K562 (cell line): Measurements from ENCODE around the gene USP20.

Source experiments
- ARNT ChIP-seq, 2 experiments: fragments of 450-650 bp; IDR thresholded peaks; 2 replicates each; pipeline ENCODE4 v1.6.1; 2016; ENCODE audit warnings: mild to moderate bottlenecking in 1 of 2
- BCOR ChIP-seq: fragments of 450-650 bp; IDR thresholded peaks from 2 replicates; pipeline ENCODE4 v1.6.1; 2016
- CHD1 ChIP-seq: fragments of 200-600 bp; sonication (generic); IDR thresholded peaks from one replicate; pipeline ENCODE4 v1.6.1; 2012; ENCODE audit warnings: mild to moderate bottlenecking, moderate library complexity, low read length, inconsistent platforms
- FOXA1 ChIP-seq: fragments of 450-650 bp; IDR thresholded peaks from 2 replicates; pipeline ENCODE4 v1.6.1; 2016; ENCODE audit warnings: mild to moderate bottlenecking, borderline replicate concordance
- IFI16 ChIP-seq: fragments of 250-450 bp; sonication (Bioruptor Pico); IDR thresholded peaks from 2 replicates; pipeline ENCODE4 v2.1.2; 2022; ENCODE audit warnings: mild to moderate bottlenecking, inconsistent platforms
- KLF16 ChIP-seq: IDR thresholded peaks from 2 replicates; pipeline ENCODE4 v1.6.1; 2016; ENCODE audit warnings: antibody characterized with exemption
- MAFK ChIP-seq: IDR thresholded peaks from 2 replicates; pipeline ENCODE4 v1.6.1; 2011; ENCODE audit warnings: low read length, improper control_type of control experiment
- PHB ChIP-seq: fragments of 250-450 bp; sonication (Bioruptor Pico); IDR thresholded peaks from 2 replicates; pipeline ENCODE4 v1.5.0; 2021
- TEAD1 ChIP-seq, 2 experiments: fragments of 450-650 bp in 1 of 2; sonication (generic) in 1 of 2; formaldehyde crosslinking; IDR thresholded peaks; 2 replicates each; pipeline versions ENCODE4 v1.4.0 to v1.8.0; 2020 to 2022; ENCODE audit warnings: mild to moderate bottlenecking in 2 of 2, missing genetic modification reagents in 1 of 2
- TF ChIP-seq, protein P1 (sequence below): sonication (generic); formaldehyde crosslinking; IDR thresholded peaks from 2 replicates; pipeline ENCODE4 v1.5.0; 2020; ENCODE audit warnings: missing genetic modification reagents

DNA sequence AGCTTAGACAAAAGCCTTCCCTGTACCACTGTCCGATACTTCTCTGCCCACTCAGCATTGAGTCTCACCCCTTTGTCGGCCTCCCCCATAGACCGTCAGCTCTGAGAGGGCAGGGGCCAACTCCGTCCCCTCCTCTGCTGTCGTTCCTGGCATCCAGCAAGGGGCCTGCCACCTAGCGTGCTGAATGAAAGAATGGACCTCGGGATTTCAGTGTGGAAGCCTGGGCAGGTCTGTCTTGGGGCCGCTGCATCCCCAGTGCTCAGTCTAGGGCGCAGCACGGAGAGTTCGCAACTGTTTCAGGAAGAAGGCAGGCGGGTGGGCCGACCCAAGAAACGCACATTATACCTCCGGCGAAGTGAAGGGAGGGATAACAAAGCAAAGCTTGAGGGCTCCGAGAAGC, 33.8 kb upstream of the USP20 start:
- TF ChIP-seq MAFK, result no peak
- no peak for TF ChIP-seq IFI16 (CRISPR knock-in tag)
- TF ChIP-seq CHD1, result no peak
- TF ChIP-seq KLF16, result no peak
- no peak for TF ChIP-seq ARNT (IDR thresholded peaks at IDR 0.05)
- no peak for TF ChIP-seq FOXA1
- TF ChIP-seq PHB, result no peak
- TF ChIP-seq, protein P1, sequence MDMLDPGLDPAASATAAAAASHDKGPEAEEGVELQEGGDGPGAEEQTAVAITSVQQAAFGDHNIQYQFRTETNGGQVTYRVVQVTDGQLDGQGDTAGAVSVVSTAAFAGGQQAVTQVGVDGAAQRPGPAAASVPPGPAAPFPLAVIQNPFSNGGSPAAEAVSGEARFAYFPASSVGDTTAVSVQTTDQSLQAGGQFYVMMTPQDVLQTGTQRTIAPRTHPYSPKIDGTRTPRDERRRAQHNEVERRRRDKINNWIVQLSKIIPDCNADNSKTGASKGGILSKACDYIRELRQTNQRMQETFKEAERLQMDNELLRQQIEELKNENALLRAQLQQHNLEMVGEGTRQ, result no peak
- no peak for TF ChIP-seq BCOR
- no peak for TF ChIP-seq TEAD1 (CRISPR knock-in tag; IDR thresholded peaks at IDR 0.05)
